Astrocyte (in vitro differentiated cells and primary cell): ENCODE data around the gene CMIP. TPM values are rescaled to one million over a fixed set of nuclear protein-coding genes. Genes with fewer than 3 reads are reported as not detected.
"Not testable (repeated sequence)": the region's sequence is repeated elsewhere in the genome, so short reads cannot be mapped to it uniquely, and the experiment has no call there.

Source experiments
- DNase-seq: peaks from one replicate; pipeline ENCODE4 v3.0.0-alpha.2; 2010; ENCODE audit warnings: low read depth
- FAIRE-seq: peaks from 2 replicates; lab custom pipeline; 2011; peaks lifted over from hg19 to GRCh38; lab: Jason Lieb, UNC
- H2AFZ ChIP-seq: 2 replicates; pipeline ENCODE4 v1.6.0; 2012; ENCODE audit warnings: low read depth, low read length, inconsistent platforms
- H3K27ac ChIP-seq: 2 replicates; pipeline ENCODE4 v1.5.1; 2011; ENCODE audit warnings: low read depth, low read length, inconsistent platforms
- H3K27me3 ChIP-seq: 2 replicates; pipeline ENCODE4 v1.6.0; 2011; ENCODE audit warnings: low read length, inconsistent platforms; ENCODE audit not compliant: insufficient read depth
- H3K36me3 ChIP-seq: 2 replicates; pipeline ENCODE4 v1.5.1; 2011; ENCODE audit warnings: low read length, inconsistent platforms; ENCODE audit not compliant: insufficient read depth
- H3K4me1 ChIP-seq: 2 replicates; pipeline ENCODE4 v1.5.1; 2011; ENCODE audit warnings: low read length, inconsistent platforms; ENCODE audit not compliant: insufficient read depth
- H3K4me2 ChIP-seq: 2 replicates; pipeline ENCODE4 v1.6.0; 2012; ENCODE audit warnings: low read length, inconsistent platforms
- H3K4me3 ChIP-seq: 2 replicates; pipeline ENCODE4 v1.5.1; 2011; ENCODE audit warnings: low read depth, mild to moderate bottlenecking, low read length, inconsistent platforms; ENCODE audit not compliant: insufficient read depth
- H3K79me2 ChIP-seq: 2 replicates; pipeline ENCODE4 v1.6.0; 2012; ENCODE audit warnings: mild to moderate bottlenecking, low read length, inconsistent platforms; ENCODE audit not compliant: insufficient read depth
- H3K9ac ChIP-seq: 2 replicates; pipeline ENCODE4 v1.6.0; 2012; ENCODE audit warnings: mild to moderate bottlenecking, low read length, inconsistent platforms
- H3K9me3 ChIP-seq: 2 replicates; pipeline ENCODE4 v1.5.1; 2012; ENCODE audit warnings: low read depth, mild to moderate bottlenecking, low read length, inconsistent platforms; ENCODE audit not compliant: insufficient read depth
- H4K20me1 ChIP-seq: 2 replicates; pipeline ENCODE4 v1.6.0; 2012; ENCODE audit warnings: low read length, inconsistent platforms; ENCODE audit not compliant: insufficient read depth
- H3K27ac Mint-ChIP-seq: one replicate; pipeline ENCODE4 v1.8.0; 2021; ENCODE audit warnings: mild to moderate bottlenecking, mixed read lengths; ENCODE audit not compliant: unreplicated experiment
- H3K27me3 Mint-ChIP-seq: one replicate; pipeline ENCODE4 v1.8.0; 2021; ENCODE audit warnings: low read depth, mixed read lengths; ENCODE audit not compliant: unreplicated experiment
- H3K36me3 Mint-ChIP-seq: one replicate; pipeline ENCODE4 v1.8.0; 2021; ENCODE audit warnings: low read depth, mixed read lengths; ENCODE audit not compliant: unreplicated experiment
- H3K4me1 Mint-ChIP-seq: one replicate; pipeline ENCODE4 v1.8.0; 2021; ENCODE audit warnings: low read depth, mixed read lengths; ENCODE audit not compliant: unreplicated experiment
- H3K4me3 Mint-ChIP-seq: one replicate; pipeline ENCODE4 v1.8.0; 2021; ENCODE audit warnings: mild to moderate bottlenecking, moderate library complexity, mixed read lengths; ENCODE audit not compliant: unreplicated experiment
- H3K9me3 Mint-ChIP-seq: one replicate; pipeline ENCODE4 v1.8.0; 2021; ENCODE audit warnings: mild to moderate bottlenecking, mixed read lengths; ENCODE audit not compliant: unreplicated experiment
- CTCF ChIP-seq: IDR thresholded peaks from 2 replicates; pipeline ENCODE4 v1.5.1; 2011; ENCODE audit warnings: low read depth, mild to moderate bottlenecking, inconsistent platforms, low read length, moderate library complexity; ENCODE audit not compliant: insufficient read depth
- EZH2 ChIP-seq: IDR thresholded peaks from 2 replicates; pipeline ENCODE4 v1.6.1; 2012; ENCODE audit warnings: mild to moderate bottlenecking, low read length, inconsistent platforms; ENCODE audit not compliant: insufficient read depth
- total RNA-seq: library from RNA; stranded (reverse); gene quantifications from 2 replicates; pipeline ENCODE4 v1.2.1, GENCODE V29; 2021

CMIP gene
- total RNA-seq, 1 donor from 2014 or later = 71.5 TPM

- Mint-ChIP-seq H3K27me3 (peaks cover under 1% of the 10 kb centered on the region), H3K4me1 (peaks cover 13% of the 10 kb centered on the region), H3K4me3 (no peak overlapping the region), H3K9me3 (no peaks in the 10 kb centered on the region), H3K36me3 (no peaks in the 10 kb centered on the region), H3K27ac (peak overlapping the region; percentile 28)
- Histone ChIP-seq H3K4me1 (peaks cover 25% of the 10 kb centered on the region), H4K20me1 (no peaks in the 10 kb centered on the region), H3K27ac (peak overlapping the region; percentile 26), H3K27me3 (no peaks in the 10 kb centered on the region), H3K4me2 (peak overlapping the region; percentile 80), H3K36me3 (no peaks in the 10 kb centered on the region), H3K4me3 (no peak overlapping the region), H3K9ac (peak overlapping the region; percentile 50), H3K9me3 (no peaks in the 10 kb centered on the region), H2AFZ (peak overlapping the region; percentile 75), H3K79me2 (no peaks in the 10 kb centered on the region)
- DNase-seq = peak; percentile 36
- peak; percentile 54 for TF ChIP-seq CTCF
- TF ChIP-seq EZH2 = no peak
- no peak for FAIRE-seq
Observed at GRCh38 chr16:81403601-81404391, 40.8 kb upstream of the CMIP start.

GRCh38 chr16:81405002-81405401, 39.6 kb upstream of the CMIP start:
- peak overlapping the region; percentile 98 for H3K27ac Mint-ChIP-seq
- H3K4me1 ChIP-seq = peaks cover 25% of the 10 kb centered on the region
- H3K36me3 Mint-ChIP-seq, H3K9me3 Mint-ChIP-seq, H3K27me3 Mint-ChIP-seq, FAIRE-seq, H2AFZ ChIP-seq, H3K9me3 ChIP-seq, H4K20me1 ChIP-seq, H3K27me3 ChIP-seq, H3K4me3 Mint-ChIP-seq, H3K36me3 ChIP-seq, DNase-seq, H3K4me3 ChIP-seq, H3K79me2 ChIP-seq: not testable (repeated sequence)
- peak overlapping the region; percentile 64 for H3K9ac ChIP-seq
- peaks cover 13% of the 10 kb centered on the region for H3K4me1 Mint-ChIP-seq
- peak overlapping the region; percentile 85 for H3K27ac ChIP-seq
- peak overlapping the region; percentile 7 for H3K4me2 ChIP-seq

GRCh38 chr16:81405702-81406113, 38.9 kb upstream of the CMIP start:
- no peaks in the 10 kb centered on the region for H4K20me1 ChIP-seq
- H3K9me3 Mint-ChIP-seq = no peaks in the 10 kb centered on the region
- H3K27ac ChIP-seq = peak overlapping the region; percentile 85
- peaks cover 25% of the 10 kb centered on the region for H3K4me1 ChIP-seq
- H3K27me3 ChIP-seq = no peaks in the 10 kb centered on the region
- peak overlapping the region; percentile 7 for H3K4me2 ChIP-seq
- no peaks in the 10 kb centered on the region for H3K36me3 ChIP-seq
- H3K4me3 Mint-ChIP-seq = no peak overlapping the region
- no peak overlapping the region for H2AFZ ChIP-seq
- FAIRE-seq (peak; percentile 81), DNase-seq (peak; percentile 99)
- H3K9me3 ChIP-seq = no peaks in the 10 kb centered on the region
- peaks cover 13% of the 10 kb centered on the region for H3K4me1 Mint-ChIP-seq
- no peak overlapping the region for H3K4me3 ChIP-seq
- H3K9ac ChIP-seq = peak overlapping the region; percentile 64
- H3K27me3 Mint-ChIP-seq = peaks cover 2% of the 10 kb centered on the region
- peak overlapping the region; percentile 98 for H3K27ac Mint-ChIP-seq
- no peaks in the 10 kb centered on the region for H3K79me2 ChIP-seq
- TF ChIP-seq EZH2 = no peak
- peak; percentile 10 for TF ChIP-seq CTCF
- H3K36me3 Mint-ChIP-seq = no peaks in the 10 kb centered on the region
